K562 (cell line): Measurements from ENCODE around the gene TBC1D5. TPM values are rescaled to one million over a fixed set of nuclear protein-coding genes. Genes with fewer than 3 reads are reported as not detected.

ENCODE experiments used
- DDX20 ChIP-seq: fragments of 450-650 bp; IDR thresholded peaks from 2 replicates; pipeline ENCODE4 v1.6.1; 2016; ENCODE audit warnings: missing genetic modification characterization, low read depth, mild to moderate bottlenecking, missing compliant biosample characterization, moderate library complexity
- FIP1L1 ChIP-seq: fragments of 200-400 bp; formaldehyde crosslinking; IDR thresholded peaks from 2 replicates; pipeline ENCODE4 v1.6.1; 2018; ENCODE audit warnings: mild to moderate bottlenecking, low read depth, low read length; ENCODE audit not compliant: poor library complexity, severe bottlenecking
- HDAC1 ChIP-seq, 2 experiments: fragments of 450-650 bp; IDR thresholded peaks; 2 replicates each; pipeline ENCODE4 v1.6.1; 2016 to 2017; ENCODE audit warnings: inconsistent platforms in 1 of 2, mild to moderate bottlenecking in 1 of 2, moderate library complexity in 1 of 2
- KLF10 ChIP-seq: fragments of 250-450 bp; sonication (Bioruptor Pico); IDR thresholded peaks from 2 replicates; pipeline ENCODE4 v1.6.1; 2021; ENCODE audit warnings: matching md5 sums
- NKRF ChIP-seq: fragments of 450-650 bp; IDR thresholded peaks from 2 replicates; pipeline ENCODE4 v1.6.1; 2016; ENCODE audit warnings: borderline replicate concordance
- OTX1 ChIP-seq: fragments of 450-650 bp; formaldehyde crosslinking; IDR thresholded peaks from 2 replicates; pipeline ENCODE4 v1.4.0; 2022; ENCODE audit warnings: mild to moderate bottlenecking
- PCBP1 ChIP-seq: fragments of 200-400 bp; formaldehyde crosslinking; IDR thresholded peaks from 2 replicates; pipeline ENCODE4 v1.6.1; 2018; ENCODE audit warnings: mild to moderate bottlenecking, low read depth, low read length; ENCODE audit not compliant: poor library complexity, severe bottlenecking
- RFX5 ChIP-seq: IDR thresholded peaks from 2 replicates; pipeline ENCODE4 v1.6.1; 2011; ENCODE audit warnings: low read depth, mild to moderate bottlenecking, improper control_type of control experiment, low read length
- RNF2 ChIP-seq: sonication (generic); IDR thresholded peaks from 2 replicates; pipeline ENCODE4 v1.6.1; 2016
- SNIP1 ChIP-seq: fragments of 450-650 bp; IDR thresholded peaks from 2 replicates; pipeline ENCODE4 v1.7.1; 2017; ENCODE audit warnings: low read depth, mild to moderate bottlenecking
- TFAM ChIP-seq: fragments of 250-450 bp; sonication (Bioruptor Pico); conservative IDR thresholded peaks from 2 replicates; pipeline ENCODE4 v1.5.0; 2021; ENCODE audit warnings: mild to moderate bottlenecking, moderate library complexity
- THRAP3 ChIP-seq: fragments of 450-650 bp; IDR thresholded peaks from 2 replicates; pipeline ENCODE4 v1.6.1; 2016; ENCODE audit warnings: mild to moderate bottlenecking, inconsistent platforms, borderline replicate concordance
- XRCC4 ChIP-seq: IDR thresholded peaks from one replicate; pipeline ENCODE4 v1.6.1; 2011; ENCODE audit not compliant: insufficient read depth, insufficient read length; ENCODE audit errors: extremely low read depth
- ZNF121 ChIP-seq: sonication (generic); formaldehyde crosslinking; conservative IDR thresholded peaks from 2 replicates; pipeline ENCODE4 v1.8.0; 2022; ENCODE audit warnings: missing genetic modification reagents
- ZNF584 ChIP-seq: fragments of 200-800 bp; sonication (Bioruptor generic); IDR thresholded peaks from 2 replicates; pipeline ENCODE4 v1.6.1; 2016; ENCODE audit warnings: low read depth, mild to moderate bottlenecking, missing genetic modification characterization, missing compliant biosample characterization
- ZNF586 ChIP-seq: fragments of 450-650 bp; formaldehyde crosslinking; conservative IDR thresholded peaks from 2 replicates; pipeline ENCODE4 v1.4.0; 2020; ENCODE audit warnings: mild to moderate bottlenecking, moderate library complexity
- polyA plus RNA-seq, 8 experiments: library from polyadenylated mRNA; depleted of rRNA in 4 of 8; stranded (reverse) in 5 of 8; unstranded in 3 of 8; fragments of >200 nt; fragmentation: Nextera tagmentation in 2 of 8; fragmentation: Illumina TruSeq in 1 of 8; extraction: Ambion mirVana in 2 of 8; extraction: Trizol in 1 of 8; gene quantifications; 2 replicates each; pipeline versions ENCODE4 v1.2.1 to v1.2.3, GENCODE V29; 2011 to 2014; ENCODE audit warnings: inconsistent platforms in 1 of 8, missing spikeins in 1 of 8
- total RNA-seq, 7 experiments: library from RNA; depleted of rRNA in 6 of 7; stranded (reverse); fragments of >200 nt in 6 of 7; fragmentation: Illumina TruSeq in 2 of 7; extraction: Trizol in 2 of 7; gene quantifications; 2 replicates each; pipeline versions ENCODE4 v1.2.1 to v1.2.3, GENCODE V29; 2011 to 2021; ENCODE audit warnings: low replicate concordance in 1 of 7
- TF ChIP-seq, protein P1 (sequence below): fragments of 450-650 bp; IDR thresholded peaks from 2 replicates; pipeline ENCODE4 v1.6.1; 2017; ENCODE audit warnings: antibody characterized with exemption, mild to moderate bottlenecking
- TF ChIP-seq, protein P2 (sequence below): fragments of 250-450 bp; sonication (Bioruptor Pico); IDR thresholded peaks from 2 replicates; pipeline ENCODE4 v1.5.0; 2021; ENCODE audit warnings: mild to moderate bottlenecking, moderate library complexity
- TF ChIP-seq, protein P3 (sequence below): fragments of 250-450 bp; sonication (Bioruptor Pico); IDR thresholded peaks from 2 replicates; pipeline ENCODE4 v1.6.1; 2021; ENCODE audit warnings: mild to moderate bottlenecking

TBC1D5 gene
- total and polyA plus RNA-seq, 9 of the 15 experiments (the other 6 are each of a cell fraction or from before 2014, with no cell fraction given) = 2.9 to 38.1 (median 25.6) TPM

DNA sequence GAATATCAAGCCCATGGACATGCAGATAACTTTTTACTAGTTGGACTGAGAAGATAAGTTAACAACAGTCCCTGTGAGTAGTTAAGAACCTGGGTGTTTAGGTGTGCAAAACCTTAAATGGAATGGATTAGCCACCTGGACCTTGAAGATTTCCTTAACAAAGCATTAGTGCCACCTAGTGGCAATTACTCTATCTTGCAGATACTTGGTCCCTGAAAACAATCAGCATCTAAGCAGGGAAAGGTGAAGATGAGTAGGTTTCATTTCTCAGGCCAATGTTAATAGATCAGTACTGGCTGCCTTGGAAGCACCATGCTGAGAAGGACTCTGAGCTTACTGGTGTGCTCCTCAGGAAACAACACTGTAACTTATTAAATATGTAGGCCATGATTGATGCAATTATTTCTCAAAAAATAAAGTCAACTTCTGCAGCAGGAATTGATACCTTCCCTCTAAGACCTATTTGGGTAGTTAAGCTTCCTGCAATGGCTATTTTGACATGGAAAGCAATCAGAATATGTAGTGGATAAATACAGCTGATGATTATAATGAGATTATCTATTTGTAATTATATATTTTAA is 329.4 kb downstream of the TBC1D5 start (continued):
- TF ChIP-seq, protein P1, sequence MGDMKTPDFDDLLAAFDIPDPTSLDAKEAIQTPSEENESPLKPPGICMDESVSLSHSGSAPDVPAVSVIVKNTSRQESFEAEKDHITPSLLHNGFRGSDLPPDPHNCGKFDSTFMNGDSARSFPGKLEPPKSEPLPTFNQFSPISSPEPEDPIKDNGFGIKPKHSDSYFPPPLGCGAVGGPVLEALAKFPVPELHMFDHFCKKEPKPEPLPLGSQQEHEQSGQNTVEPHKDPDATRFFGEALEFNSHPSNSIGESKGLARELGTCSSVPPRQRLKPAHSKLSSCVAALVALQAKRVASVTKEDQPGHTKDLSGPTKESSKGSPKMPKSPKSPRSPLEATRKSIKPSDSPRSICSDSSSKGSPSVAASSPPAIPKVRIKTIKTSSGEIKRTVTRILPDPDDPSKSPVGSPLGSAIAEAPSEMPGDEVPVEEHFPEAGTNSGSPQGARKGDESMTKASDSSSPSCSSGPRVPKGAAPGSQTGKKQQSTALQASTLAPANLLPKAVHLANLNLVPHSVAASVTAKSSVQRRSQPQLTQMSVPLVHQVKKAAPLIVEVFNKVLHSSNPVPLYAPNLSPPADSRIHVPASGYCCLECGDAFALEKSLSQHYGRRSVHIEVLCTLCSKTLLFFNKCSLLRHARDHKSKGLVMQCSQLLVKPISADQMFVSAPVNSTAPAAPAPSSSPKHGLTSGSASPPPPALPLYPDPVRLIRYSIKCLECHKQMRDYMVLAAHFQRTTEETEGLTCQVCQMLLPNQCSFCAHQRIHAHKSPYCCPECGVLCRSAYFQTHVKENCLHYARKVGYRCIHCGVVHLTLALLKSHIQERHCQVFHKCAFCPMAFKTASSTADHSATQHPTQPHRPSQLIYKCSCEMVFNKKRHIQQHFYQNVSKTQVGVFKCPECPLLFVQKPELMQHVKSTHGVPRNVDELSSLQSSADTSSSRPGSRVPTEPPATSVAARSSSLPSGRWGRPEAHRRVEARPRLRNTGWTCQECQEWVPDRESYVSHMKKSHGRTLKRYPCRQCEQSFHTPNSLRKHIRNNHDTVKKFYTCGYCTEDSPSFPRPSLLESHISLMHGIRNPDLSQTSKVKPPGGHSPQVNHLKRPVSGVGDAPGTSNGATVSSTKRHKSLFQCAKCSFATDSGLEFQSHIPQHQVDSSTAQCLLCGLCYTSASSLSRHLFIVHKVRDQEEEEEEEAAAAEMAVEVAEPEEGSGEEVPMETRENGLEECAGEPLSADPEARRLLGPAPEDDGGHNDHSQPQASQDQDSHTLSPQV = no peak
- TF ChIP-seq PCBP1 (no peak), SNIP1 (no peak), KLF10 (no peak), XRCC4 (no peak), HDAC1 (IDR thresholded peaks at IDR 0.05) (no peak), DDX20 (tag) (no peak), THRAP3 (no peak), TFAM (no peak), ZNF121 (CRISPR knock-in tag) (no peak), ZNF586 (no peak), RNF2 (no peak), NKRF (no peak), RFX5 (no peak), ZNF584 (CRISPR knock-in tag) (no peak), OTX1 (CRISPR knock-in tag) (no peak), FIP1L1 (no peak)
- TF ChIP-seq, protein P2, sequence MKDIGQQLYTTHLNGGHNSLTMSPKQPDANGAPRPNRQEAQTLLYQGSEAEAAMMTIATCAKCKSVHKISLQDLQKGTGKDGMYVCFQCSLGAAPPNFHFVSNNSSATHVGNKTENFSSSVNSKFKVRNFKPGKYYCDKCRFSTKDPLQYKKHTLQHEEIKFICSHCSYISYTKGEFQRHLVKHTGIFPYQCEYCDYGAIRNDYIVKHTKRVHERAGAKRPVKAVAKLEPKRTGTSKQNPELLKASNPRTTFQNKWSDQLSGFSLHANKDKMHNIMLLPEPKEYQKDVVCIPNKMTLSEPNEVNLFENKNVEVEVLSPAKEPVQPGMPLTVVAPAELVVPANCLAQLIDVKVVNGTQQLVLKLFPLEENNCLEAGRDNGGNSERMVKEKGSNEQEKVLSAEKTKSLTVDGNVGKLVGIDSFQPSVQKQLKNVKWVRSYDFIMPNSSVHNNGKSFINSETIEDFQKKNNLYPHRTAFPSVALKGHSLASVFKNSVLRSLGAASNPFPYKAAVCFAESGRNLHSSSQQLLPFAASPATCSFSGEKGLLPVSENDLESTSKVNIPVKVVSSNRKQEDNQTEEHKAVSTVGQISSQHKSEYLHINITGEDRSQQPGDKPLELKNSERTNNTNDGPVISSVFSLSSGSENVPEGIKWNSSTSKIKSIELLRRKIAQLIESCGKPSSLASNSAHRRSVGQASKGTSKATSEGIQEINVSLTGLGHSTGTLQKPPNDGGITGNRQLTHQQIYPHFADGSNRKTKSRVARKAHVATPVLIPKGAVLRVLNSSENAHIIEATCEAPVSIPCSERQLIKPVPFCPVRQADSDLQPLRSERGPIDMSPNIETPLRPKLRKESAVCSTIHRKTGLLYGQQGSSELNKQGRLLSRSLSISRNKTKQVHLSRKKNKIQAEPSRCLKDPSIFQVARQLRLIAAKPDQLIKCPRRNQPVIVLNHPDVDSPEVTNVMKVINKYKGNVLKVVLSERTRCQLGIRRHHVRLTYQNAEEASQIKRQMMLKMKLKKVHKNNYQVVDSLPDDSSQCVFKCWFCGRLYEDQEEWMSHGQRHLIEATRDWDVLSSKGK = no peak
- TF ChIP-seq, protein P3, sequence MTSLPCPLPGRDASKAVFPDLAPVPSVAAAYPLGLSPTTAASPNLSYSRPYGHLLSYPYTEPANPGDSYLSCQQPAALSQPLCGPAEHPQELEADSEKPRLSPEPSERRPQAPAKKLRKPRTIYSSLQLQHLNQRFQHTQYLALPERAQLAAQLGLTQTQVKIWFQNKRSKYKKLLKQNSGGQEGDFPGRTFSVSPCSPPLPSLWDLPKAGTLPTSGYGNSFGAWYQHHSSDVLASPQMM (CRISPR knock-in tag) = no peak
